GM19395 (cell line): ENCODE measurements around the gene TEDC2.
A peak's percentile ranks its signal among the peaks of the same experiment; 100 is the strongest.
"Not testable (repeated sequence)": the region's sequence is repeated elsewhere in the genome, so short reads cannot be mapped to it uniquely, and the experiment has no call there.

Source experiments
- ATAC-seq: cut with Tn5 transposase; IDR thresholded peaks from one replicate; pipeline ENCODE4 v1.9.1; 2021; ENCODE audit warnings: mild to moderate bottlenecking, moderate library complexity; ENCODE audit not compliant: unreplicated experiment

The TEDC2 gene

DNA sequence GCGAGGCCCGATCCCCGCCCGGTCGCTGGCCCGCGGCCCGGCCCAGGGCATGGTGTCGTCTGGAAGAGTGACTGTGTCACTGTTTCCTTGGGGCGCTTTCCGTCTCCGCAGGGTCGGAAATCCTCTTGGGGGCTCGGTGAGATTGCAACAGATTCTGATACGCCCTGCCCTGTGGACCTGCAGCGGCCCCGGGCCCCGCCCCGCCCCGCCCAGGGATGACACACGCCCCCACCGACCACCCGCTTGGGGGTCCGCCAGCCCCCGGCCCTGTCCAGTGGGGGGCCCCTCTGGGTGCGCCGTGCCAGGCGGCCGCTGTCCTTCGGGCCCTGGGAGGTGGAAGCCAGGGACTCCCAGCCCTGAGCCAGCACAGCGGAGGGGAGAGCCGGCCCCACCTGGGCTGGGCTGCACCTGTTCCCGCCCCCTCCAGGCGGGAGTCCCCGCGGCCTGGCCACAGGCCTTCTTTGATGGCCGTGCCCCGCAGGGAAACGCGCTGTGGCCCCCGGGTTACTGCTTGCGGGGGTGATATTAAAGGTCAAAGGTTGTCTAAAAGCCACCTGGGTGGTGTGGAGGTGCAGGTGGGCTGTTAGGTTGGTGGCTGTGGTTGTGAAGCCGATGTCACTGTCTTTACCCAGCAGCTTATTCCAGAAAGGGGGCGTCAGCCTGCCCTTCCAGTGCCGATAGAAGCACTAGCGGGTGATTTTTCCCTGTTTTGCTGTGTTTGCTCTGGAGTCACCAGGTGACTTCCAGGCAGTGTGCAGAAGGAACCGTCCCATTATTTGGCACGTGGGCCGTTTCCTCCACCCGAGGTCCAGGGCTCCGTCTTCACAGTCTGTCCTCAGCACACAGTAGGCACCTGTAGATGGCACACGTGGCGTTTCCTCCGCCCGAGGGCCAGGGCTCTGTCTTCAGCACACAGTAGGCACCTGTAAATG lies 15.8 kb downstream of the TEDC2 start:
- peak; percentile 14 for ATAC-seq

DNA sequence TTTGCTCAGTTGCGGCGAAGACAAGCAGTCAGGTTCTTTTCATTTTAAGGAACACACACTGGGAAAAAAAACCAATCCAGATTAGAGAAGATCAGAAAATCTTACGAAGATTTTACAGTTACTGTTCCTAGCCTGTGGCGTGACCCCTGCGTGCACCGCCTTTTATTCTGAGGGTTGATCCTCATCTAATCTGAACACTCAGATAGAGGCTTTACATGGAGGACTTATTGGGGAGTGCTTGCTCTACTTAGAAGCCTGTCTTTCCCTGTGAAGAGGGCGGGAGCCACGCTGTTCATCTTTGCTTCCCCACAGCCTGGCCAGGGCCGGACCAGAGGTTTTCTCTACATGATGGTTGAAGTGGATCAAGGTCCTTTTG lies 16.4 kb downstream of the TEDC2 start:
- no peak for ATAC-seq

DNA sequence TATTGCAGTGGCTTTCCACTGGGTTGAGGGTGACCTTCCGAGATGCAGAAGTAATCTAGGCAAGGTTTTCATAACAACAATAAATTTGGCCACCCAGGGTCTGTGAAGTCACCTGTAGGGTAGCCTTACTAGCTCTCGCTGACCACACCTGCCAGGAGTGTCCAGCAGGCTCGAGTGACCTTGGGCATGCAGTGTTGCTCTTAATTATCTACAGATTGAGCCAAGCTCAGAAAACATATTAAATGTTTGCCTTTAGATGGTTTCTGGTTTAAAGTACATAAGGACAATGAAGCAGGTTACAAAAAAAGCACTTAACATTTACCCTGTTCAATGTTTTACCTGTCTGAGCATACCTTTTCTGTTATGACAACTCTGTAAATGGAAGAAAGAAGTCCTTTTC lies 16.8 kb downstream of the TEDC2 start:
- no peak for ATAC-seq

DNA sequence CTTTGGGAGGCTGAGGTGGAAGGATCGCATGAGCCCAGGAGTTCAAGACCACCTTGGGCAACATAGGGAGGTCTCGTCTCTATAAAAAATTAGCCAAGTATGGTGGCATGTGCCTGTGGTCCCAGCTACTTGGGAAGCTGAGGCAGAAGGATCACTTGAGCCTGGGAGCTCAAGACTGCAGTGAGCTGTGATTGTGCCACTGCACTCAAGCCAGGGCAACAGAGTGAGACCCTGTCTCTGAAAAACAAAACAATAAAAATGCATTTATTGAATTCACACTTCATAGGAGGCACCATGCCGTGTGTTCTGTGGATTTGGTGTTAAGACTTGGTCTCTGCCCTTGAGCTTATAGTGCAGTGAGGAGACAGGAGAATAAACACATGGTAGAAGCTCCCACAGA lies 17.4 kb downstream of the TEDC2 start:
- no peak for ATAC-seq

DNA sequence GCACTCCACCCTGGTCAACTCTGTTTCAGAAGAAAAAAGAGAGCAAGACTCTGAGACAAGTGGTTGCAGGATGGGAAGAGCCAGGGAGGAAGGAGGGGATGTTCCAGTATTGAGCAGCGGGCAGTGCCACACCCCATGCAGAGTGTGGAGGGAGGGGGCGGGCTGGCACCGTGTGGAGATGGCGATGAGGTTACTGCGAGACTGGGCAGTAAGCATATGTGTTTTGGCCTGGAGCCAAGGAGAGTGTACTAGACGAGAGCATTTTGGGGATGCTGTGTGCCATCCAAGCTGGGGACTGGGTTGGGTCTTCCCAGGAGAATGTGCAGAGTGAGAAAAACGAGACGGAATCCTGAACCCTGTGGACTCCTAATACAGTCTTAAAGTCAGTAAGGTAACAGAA lies 18.4 kb downstream of the TEDC2 start:
- no peak for ATAC-seq

DNA sequence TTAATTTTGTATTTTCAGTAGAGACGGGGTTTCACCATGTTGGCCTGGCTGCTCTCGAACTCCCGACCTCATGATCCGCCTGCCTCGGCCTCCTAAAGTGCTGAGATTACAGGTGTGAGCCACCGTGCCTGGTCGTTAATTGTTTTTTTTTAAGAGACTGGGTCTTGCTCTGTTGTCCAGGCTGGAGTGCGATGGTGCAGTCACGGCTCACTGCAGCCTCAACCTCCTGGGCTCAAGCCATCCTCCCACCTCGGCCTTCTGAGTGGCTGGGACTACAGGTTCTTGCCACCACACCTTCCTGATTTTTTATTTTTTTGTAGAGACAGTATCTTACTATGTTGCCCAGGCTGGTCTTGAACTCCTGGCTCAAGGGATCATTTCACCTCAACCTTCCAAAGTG lies 20.1 kb downstream of the TEDC2 start:
- ATAC-seq: not testable (repeated sequence)

DNA sequence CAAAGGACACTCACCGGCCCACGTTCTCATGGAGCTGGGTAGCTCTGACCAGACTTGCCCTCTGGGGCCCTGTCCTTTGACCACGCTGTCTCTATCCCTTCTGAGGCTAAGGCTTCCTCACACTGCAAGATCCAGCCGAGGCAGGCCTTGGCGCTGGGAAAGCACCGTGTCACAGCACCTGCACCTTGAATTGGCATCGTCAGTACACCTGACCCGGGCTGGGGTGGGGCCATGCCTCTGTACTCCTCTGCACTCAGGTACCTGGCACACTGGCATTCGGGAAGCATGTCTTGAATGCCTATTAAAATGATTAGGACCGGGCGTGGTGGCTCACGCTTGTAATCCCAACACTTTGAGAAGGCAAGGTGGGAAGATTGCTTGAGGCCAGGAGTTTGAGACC lies 21.0 kb downstream of the TEDC2 start:
- ATAC-seq: no peak

DNA sequence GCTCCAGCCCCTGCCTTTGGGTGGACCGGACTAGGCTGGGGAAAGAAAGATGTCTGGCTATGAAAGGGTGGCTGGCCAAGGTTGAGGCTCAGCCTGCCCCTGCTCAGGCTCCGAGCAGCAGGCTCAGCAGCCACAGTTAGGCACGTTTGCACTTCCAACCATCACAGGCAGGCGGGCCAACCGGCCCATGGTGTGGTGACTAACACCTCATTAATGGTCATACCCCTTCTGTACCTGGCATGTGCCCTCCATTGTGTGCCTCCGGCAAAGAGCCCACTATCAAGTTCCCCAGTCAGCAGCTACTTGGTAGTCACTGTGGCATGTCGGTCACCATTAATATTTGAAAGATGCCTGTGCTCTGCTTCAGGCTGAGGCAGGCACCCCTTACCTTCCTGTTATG lies 21.8 kb downstream of the TEDC2 start:
- ATAC-seq: no peak

DNA sequence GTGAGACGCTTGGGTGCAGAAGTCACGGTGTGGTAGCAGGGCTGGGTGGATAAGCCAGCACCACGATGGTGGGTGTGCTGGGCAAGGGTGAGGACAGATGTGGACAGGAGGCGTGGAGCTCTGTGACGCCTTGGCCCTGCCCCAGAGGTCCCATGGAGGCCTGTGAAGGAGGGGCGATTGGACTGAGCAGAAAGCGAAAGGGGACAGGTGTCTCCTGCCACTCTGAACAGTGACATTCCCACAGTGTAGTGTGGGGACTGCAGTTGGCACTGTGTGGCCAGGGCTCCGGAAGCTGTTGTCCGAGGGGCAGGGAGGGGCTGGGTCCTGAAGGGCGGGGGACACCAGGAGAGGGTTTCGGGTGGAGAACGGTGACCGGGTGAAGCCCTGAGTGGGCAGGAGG lies 22.3 kb downstream of the TEDC2 start:
- ATAC-seq: no peak

DNA sequence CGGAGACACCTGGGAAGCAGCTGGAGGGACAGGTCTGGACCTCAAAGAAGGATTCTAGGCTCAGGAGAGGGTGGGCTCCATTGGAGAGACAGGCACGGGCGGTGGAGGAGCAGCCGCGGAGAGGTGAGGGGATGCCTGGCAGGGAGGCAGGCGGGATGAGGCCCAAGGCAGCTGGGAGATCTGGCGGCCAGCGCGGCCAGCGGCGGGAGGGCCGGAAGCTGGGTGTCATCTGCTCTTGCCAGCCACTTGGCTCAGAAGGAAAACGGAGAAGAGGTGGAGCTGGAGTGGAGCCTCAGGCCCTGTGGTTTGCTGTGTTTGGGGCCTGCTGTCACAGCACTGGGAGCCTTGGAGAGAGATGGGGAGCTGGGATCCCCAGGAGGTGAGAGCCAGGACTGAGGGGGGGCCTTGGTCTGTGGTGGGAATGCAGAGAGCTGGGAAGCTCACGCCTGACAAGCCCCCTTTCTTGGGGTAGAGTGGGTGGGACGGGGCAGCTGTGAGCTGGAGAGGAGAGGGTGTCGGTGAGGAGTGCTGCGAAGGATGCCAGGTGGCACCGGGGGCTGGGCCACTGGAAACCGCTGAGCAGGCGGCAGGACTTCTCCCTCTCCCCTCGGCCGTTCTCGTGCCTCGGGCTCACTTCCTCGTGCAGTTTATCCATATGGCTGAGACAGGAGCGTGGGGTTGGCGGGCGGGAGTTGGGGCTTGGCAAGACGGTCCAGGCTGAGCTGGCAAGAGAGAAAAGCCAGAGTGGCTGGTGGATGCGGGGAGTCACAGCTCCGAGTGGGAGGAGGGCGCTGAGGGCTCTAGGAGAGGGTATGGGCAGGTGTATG lies 23.0 kb downstream of the TEDC2 start:
- no peak for ATAC-seq

DNA sequence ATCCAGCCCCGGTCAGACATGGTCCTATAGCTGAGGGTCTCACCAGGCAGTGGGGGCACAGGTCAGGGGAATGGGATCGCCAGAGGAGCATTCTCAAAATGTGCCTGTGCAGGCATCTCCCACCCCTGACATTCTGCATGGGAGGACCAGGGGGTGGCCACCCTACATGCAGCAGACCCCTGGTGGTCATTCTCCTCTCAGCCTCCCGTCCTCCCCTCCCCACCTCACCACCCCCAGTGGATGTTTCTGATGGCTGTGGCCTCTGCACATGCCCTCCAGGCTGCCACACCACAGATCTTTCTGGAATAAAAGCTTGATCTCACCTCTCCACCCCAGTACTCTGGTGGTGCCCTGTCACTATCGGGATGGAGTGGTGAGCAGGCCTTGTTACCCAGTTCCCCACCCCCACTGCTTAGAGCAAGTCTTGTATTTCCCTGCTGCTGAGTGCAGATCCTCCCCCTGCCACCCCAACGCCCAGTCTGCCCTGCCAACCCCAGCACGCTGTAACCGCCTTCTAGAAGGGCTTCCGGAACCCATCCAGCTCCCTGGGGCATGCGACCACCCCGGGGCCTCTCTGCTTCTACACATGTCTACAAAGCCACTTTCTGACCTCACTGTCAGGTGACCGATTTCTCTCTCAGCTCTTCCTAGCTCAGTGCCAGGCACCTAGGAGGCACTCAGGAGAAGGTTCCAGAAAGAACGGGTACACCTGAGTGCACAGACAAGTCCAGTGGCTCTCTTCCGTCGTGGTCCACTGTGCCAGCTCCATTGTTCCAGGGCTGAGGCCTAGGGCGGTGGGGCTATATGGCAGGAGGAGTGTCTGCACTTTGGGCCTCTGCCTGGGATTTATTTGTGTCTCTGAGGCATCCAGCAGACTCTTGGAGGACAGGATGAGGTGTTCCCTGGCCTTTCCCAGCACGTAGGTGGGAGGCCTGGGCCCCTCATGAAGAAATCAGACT lies 24.3 kb downstream of the TEDC2 start:
- no peak for ATAC-seq

DNA sequence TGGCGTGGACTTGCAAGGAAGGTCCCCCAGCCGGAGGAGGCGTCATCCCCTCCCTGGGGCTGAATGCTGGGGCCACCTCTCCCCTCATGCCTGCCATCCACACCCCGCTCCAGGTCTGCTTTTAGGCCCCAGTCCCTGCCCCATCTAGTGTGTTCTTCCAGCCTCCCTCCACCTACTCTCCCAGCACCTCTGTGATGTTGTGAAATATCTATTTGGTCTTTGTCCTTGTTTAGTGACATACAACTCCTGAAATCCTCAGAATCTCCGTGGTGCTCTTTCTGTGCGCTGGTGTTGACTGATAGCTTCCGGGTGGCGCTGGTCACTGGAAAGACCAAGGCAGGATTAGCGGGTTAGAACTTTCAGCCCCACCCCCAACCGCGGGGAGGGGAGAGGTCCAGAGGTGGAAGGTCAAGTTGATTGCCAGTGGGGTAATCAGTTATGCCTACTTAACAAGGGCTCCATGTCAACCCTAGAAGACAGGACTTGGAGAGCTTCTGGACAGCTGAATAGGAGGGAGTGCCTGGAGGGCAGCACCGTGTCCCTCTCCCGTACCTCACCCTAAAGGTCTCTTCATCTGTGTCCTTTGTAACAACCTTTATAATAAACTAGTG lies 25.1 kb downstream of the TEDC2 start:
- no peak for ATAC-seq

DNA sequence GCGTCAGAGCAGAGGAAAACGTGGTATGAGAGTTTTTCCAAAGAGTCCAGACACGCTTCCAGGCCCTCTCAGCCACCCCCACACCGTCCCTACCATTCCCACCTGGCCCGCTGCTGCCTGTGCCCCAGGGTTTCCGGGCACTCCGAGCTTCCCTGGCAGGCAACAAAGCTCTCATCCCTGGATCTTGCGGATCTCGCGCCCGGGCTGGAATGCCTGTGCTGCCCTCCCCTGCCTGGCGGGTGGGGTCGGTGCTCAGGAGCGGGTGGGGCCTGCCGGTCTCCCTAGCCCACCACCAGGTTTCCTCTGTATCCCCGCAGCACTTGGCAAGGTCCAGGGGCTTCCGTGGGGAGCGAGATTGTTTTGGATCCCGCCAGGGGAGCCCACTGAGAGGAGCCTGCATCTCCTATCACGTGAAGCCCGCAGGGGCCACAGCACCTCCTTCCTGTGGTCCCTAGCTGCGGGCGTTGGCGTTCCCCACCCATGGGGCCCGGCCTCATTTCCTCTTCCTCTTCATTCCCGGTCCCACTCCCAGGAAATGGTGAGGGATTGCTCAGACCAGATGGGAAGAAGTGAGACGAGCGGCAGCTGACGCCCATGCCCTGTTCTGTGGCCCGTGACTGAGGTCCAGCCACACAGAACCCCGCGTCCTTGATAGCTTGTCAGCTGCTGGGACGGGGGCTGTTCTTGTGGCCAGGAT lies 26.1 kb downstream of the TEDC2 start:
- no peak for ATAC-seq

DNA sequence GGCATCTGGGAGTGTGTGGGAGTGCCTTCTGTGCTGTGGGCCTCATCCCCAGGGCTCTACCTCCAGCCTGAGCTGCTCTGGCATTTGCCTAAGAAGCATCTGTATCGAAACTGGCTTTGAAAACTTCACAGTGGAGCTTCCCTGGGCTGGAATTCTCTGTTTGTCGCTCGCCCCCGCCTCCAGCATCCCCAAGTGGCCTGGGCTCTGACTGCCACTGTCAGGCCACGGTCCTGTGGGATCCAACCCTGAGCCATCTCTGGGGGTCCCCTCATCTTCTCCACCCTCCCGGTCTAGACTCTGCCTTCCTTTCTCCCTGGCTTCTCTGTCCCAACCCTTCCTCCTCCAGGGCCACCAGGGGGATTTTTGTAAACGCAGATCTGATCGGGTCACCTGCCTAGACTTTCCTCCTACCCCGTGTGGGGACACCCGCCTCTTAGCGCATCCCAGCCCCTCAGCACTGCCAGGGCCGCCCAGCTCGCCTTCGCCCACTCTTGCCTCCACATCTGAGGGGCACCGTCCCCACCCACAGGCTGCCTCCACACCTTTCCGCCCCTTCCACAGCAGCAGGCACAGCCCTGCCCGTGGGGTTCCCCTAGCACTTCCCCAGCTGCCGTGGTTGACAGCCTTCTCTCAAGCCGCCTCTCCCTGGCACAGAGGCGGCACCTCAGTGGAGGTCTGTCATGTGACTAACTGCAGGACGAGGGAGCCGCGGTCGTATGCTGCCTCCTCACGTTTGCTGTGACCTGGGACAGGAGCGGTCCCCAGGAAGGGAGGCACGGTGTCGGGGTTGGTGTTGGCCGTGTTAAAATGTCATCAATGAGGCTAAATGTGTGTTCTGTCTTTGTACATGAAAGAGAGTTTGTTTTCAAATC lies 27.0 kb downstream of the TEDC2 start:
- no peak for ATAC-seq

DNA sequence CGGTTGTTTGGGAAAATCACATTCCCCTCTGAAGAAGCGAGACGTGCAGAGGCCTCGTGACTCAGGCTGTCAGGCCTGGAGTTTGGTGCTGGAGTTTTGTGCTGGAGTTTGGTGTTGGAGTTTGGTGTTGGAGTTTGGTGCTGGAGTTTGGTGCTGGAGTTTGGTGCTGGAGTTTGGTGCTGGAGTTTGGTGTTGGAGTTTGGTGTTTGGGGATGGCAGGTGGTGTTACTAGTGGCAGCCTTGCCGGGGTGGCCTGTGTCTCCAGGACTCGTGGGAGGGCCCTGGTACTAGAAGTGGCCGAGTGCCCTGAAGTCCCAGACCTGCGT lies 27.6 kb downstream of the TEDC2 start:
- ATAC-seq: no peak

DNA sequence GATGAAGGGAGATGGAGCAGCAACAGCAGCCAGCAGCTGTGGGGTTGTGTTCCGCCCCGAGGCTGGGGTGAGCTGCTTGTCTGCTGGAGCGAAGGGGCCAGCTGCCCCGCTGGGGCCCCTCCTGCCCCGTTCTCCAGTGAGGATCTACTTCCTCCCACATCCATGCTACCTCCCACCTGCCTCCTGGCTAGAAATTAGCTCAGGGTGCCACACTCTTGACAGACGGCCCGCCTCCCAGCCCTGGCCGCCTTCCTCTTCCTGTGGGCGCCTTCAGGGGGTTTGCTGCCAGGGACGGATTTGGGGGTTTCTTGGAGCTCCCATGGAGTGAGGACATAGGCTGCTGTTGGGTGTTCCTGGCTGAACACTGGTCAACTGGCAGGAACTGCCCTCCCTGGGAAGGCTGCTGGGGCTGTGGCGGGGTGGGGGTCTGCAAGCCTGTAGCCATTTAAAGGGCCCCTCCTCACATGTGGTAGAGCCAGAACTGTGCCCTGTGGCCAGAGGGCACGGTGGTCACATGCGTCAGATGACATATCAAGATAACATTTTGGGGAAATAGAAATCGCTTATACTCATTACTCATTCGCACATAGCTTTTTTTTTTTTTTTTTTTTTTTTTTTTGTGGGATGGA lies 28.1 kb downstream of the TEDC2 start:
- no peak for ATAC-seq

DNA sequence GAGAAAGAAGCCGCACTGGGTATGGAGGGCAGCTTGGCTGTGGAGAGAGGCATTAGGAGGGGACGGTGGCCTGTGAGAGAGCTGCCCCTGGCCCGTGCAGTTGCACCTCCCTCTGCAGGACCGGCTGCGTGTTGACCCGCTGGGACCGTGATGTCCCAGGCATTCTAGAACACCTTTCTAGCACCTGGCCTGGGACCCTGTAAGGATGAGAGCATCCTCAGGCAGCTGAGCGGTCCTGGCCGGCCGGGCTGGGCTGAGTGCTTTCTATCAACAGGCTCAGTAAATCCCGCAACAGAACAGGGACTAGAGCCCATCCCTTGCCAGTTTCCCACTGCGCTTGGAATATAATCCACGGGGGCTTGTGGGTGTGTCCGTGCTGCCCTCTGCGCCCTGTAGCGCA lies 29.7 kb downstream of the TEDC2 start:
- no peak for ATAC-seq

DNA sequence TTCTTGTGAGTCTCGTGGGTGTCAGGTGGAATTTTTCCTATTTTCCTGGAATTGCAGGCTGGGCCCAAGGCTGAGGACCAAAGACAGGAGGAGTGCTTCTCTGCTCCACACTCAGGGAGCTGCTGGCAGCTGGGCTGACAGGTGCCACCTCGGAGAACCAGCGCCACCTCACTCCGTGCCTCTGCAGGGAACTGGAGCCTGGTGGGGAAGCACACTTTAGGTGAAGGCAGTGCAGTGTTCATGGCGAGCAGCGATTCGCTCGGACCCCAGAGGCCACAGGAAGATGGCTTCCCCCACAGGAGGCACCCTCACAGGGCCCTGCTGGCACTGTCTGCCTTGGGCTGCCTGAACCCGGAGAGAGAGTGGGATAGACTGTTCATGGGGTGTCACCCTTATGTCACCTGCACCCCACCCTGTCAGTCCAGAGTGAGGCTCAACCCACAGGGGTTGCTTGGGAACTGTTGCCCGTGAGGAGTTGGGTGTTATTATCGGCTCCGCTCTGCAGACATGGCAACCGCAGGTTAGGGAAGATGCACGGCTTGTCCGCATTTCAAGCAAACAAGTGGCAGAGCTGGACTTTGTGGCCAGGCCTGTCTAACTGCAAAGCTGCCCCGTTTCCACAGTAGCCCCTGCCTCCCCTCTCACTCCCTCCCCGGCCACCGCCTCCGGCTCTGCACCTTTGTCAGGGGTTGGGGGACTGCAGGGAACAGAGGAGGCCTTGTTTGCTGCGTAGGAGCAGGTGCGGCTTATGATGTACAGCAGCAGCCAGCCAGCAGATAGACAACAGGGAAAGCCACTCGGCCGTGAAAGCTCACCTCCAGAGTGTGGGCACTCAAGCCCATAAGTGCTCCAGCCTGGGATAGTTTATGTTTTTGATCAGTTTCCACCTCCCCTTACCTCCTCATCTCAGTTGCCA lies 30.5 kb downstream of the TEDC2 start:
- ATAC-seq: no peak
